ENCODE results near the gene GABBR2.
A peak's percentile ranks its signal among the peaks of the same experiment; 100 is the strongest.

The GABBR2 gene

DNA sequence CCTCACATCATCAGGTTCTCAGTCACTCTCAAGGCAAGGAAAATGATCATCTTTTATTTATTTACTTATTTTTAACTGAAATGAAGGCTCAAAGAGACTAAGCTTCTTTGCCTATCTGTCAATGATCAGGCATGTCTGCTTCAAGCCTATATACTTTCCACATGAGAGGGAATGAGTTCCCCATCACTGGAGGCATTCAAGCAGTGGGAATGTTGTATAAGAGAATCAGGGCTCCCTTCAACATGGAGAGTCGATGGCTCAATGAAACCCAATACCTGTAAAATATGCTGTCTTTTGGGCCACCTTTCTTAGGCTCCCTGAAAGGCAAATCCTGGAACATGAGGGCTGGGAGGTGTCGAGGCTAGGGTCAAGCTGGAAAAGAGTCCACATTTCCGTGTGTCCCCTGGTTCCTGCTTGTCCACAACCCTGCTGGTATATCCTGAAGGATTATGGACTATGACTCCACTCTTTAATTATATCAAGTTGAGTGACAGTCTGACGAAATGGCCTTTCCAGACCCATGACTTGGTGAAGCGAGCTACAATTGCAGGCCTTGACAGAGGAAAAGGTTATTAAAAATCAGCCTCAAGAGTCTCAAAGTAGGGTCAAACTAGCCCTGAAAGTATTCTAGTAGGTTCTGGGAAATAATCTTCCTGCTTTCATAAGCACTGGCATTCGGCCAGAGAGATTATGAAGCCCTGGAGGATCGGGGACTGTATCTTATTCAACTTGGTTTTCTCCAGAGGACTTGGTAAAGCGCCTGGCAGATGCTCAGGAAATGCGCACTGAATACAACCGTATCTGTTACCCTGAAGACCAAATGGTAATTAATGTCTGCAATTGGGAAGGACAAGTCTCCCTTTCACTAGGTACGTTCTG lies 307.4 kb downstream of the GABBR2 start:
- TF ChIP-seq, protein P1, sequence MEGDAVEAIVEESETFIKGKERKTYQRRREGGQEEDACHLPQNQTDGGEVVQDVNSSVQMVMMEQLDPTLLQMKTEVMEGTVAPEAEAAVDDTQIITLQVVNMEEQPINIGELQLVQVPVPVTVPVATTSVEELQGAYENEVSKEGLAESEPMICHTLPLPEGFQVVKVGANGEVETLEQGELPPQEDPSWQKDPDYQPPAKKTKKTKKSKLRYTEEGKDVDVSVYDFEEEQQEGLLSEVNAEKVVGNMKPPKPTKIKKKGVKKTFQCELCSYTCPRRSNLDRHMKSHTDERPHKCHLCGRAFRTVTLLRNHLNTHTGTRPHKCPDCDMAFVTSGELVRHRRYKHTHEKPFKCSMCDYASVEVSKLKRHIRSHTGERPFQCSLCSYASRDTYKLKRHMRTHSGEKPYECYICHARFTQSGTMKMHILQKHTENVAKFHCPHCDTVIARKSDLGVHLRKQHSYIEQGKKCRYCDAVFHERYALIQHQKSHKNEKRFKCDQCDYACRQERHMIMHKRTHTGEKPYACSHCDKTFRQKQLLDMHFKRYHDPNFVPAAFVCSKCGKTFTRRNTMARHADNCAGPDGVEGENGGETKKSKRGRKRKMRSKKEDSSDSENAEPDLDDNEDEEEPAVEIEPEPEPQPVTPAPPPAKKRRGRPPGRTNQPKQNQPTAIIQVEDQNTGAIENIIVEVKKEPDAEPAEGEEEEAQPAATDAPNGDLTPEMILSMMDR (IDR thresholded peaks at IDR 0.05; ENCODE audit: low read depth, low read length, missing control alignments): no peak
- no peak for DNase-seq
- Histone ChIP-seq H3K4me3 (ENCODE audit: low read depth, low read length) (no peak overlapping the region), H3K27me3 (replicated peaks) (no peaks in the 10 kb centered on the region), H3K27ac (no peak overlapping the region), H3K36me3 (replicated peaks) (no peaks in the 10 kb centered on the region)
- in situ Hi-C loops (cut with HindIII; ENCODE audit: low pct_ligation_motif_present, low sequenced_read_pairs): no loop called here

DNA sequence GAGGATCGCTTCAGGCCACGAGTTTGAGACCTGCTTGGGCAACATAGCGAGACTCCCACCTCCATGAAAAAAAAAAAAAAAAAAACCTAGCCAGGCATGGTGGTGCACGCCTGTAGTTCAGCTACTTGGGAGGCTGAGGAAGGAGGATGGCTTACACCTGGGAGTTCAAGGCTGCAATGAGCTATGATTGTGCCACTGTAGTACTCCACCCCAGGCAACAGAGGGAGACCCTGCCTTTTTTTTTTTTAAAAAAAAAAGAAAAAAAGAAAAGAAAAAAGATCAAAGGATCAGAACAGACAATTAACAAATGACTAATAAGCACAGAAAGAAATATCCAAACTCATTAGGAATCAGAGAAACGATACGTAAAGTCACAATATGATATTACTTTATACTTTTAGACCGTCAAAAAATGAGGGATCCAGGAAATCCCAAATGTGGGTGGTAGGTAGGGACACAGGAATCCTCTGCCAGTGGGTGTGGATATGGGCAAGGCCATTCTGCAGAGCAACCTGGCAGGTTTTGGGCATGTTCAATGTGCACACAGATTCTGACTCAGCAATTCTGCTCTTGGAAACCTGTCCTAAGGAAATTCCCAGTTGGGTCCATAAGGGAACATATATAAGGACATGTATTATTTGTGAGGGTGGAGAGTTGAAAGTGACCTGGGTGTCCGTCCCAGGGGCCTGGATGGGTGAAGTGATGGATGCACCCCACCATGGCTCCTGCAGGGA lies 308.6 kb downstream of the GABBR2 start:
- no peak overlapping the region for H3K4me3 ChIP-seq (ENCODE audit: low read depth, low read length)
- no peak for DNase-seq
- TF ChIP-seq, protein P1 (IDR thresholded peaks at IDR 0.05; ENCODE audit: low read depth, low read length, missing control alignments): peak; percentile 10
- no peak overlapping the region for H3K27ac ChIP-seq
- no peaks in the 10 kb centered on the region for H3K27me3 ChIP-seq (replicated peaks)
- in situ Hi-C loops (cut with HindIII; ENCODE audit: low pct_ligation_motif_present, low sequenced_read_pairs): no loop called here
- H3K36me3 ChIP-seq (replicated peaks): no peaks in the 10 kb centered on the region

DNA sequence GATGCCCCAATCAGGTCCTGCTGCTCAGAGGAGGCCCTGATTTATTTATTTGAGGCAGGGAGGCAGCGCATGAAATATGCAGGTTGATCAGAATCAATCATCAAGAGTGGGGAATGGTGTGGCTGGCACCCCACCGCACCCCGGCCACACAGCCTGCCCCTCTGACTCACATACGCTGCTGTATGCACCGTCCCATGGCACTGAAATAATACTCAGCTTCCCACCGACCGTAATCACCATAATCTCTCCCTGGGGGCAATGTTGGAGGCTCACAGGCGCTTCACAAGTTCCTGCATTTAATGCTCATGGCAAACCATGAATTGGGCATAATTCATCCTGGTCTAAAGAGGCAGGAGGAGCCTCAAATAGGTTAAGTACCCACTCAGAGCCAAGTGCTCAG lies 312.1 kb downstream of the GABBR2 start:
- no peaks in the 10 kb centered on the region for H3K36me3 ChIP-seq (replicated peaks)
- H3K27ac ChIP-seq: no peak overlapping the region
- in situ Hi-C loops (cut with HindIII; ENCODE audit: low pct_ligation_motif_present, low sequenced_read_pairs): no loop called here
- DNase-seq: no peak
- TF ChIP-seq, protein P1 (IDR thresholded peaks at IDR 0.05; ENCODE audit: low read depth, low read length, missing control alignments): no peak
- H3K4me3 ChIP-seq (ENCODE audit: low read depth, low read length): no peak overlapping the region
- H3K27me3 ChIP-seq (replicated peaks): no peaks in the 10 kb centered on the region

DNA sequence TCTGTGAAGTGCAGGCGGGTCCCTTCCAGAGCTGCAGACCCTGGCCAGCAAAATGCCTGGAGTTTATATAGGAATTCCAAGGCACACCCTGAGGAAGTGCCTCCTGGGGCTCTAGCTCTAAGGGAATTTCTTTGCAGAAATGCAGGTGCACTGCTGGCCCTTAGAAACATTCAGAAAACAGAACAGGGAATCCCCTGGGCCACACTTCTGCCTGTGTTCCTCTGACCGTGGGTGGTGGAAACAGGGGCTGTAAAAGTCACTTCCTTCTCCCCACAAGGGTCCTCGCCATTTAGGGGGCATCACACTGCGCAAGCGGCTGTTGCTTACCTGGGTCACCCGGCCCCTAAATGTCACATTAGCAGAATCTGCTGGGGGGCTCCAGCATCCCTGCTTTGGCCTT lies 312.5 kb downstream of the GABBR2 start:
- in situ Hi-C loops (cut with HindIII; ENCODE audit: low pct_ligation_motif_present, low sequenced_read_pairs): no loop called here
- H3K27me3 ChIP-seq (replicated peaks): no peaks in the 10 kb centered on the region
- TF ChIP-seq, protein P1 (IDR thresholded peaks at IDR 0.05; ENCODE audit: low read depth, low read length, missing control alignments): no peak
- no peaks in the 10 kb centered on the region for H3K36me3 ChIP-seq (replicated peaks)
- no peak for DNase-seq
- no peak overlapping the region for H3K27ac ChIP-seq
- no peak overlapping the region for H3K4me3 ChIP-seq (ENCODE audit: low read depth, low read length)

DNA sequence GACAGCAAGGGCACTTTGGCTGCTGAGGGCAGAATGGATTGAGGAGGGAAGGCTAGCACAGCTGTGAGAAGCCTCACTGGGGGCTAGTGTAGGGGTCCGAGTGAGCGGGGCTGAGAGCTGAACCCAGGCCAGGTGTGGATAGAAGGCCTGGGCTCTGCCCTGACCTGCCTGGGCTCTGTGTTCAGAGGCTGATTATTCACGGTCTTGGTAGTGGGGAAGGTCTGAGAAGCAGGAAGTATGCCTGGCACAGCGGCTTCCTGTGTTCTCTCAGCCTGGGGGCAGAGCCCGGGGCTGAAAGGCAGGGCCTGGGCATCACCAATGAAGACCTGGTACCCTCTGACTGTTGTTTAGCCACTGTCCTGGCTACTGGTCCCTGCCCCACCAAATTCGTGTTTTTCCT lies 316.9 kb downstream of the GABBR2 start:
- no peaks in the 10 kb centered on the region for H3K27me3 ChIP-seq (replicated peaks)
- H3K27ac ChIP-seq: no peak overlapping the region
- in situ Hi-C loops (cut with HindIII; ENCODE audit: low pct_ligation_motif_present, low sequenced_read_pairs): no loop called here
- no peak overlapping the region for H3K4me3 ChIP-seq (ENCODE audit: low read depth, low read length)
- no peak for DNase-seq
- TF ChIP-seq, protein P1 (IDR thresholded peaks at IDR 0.05; ENCODE audit: low read depth, low read length, missing control alignments): no peak
- no peaks in the 10 kb centered on the region for H3K36me3 ChIP-seq (replicated peaks)

All from brain microvascular endothelial cell (primary cell).